Stimulated activated CD4-positive, alpha-beta T cell treated with anti-CD3 and anti-CD28 coated beads, Interleukin-4, amount 100 ng/mL, for 48 hours (primary cell): Measurements from ENCODE around the gene LAMB2.

Experiments used
- DNase-seq, 2 donors: peaks; one replicate each; pipeline ENCODE4 v3.0.0-alpha.2; 2020; ENCODE audit warnings: low read depth in 2 of 2

Gene LAMB2

DNA sequence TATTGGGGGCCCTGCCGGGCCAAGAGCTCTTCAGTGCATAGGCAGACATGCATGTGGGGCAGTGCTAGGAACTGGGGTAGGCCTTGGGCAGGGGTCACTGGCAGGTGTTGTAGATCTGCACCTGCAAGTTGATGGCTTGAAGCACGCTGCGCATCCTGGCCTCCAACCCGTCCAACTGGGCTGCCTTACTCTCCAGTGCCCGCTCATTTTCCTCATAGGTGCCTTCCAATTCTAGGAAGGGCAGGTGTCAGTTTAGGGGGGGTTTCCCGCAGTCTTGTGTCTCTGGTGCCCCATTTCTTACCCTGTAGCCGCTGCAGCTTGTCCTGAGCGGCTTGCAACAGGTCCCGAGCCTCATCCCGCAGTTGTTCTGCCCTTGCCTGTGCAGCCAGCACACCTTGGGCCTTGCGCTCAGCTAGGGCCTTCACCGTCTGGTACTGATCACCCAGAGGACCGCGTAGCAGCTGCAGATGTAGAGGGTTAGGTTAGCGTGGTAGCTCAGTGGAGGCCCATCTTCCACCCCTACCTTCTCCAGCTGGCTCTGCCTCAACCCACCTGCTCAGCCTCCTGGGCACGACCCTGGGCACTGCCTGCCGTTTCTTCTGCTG lies 11.6 kb downstream of the LAMB2 start:
- no peak for DNase-seq

DNA sequence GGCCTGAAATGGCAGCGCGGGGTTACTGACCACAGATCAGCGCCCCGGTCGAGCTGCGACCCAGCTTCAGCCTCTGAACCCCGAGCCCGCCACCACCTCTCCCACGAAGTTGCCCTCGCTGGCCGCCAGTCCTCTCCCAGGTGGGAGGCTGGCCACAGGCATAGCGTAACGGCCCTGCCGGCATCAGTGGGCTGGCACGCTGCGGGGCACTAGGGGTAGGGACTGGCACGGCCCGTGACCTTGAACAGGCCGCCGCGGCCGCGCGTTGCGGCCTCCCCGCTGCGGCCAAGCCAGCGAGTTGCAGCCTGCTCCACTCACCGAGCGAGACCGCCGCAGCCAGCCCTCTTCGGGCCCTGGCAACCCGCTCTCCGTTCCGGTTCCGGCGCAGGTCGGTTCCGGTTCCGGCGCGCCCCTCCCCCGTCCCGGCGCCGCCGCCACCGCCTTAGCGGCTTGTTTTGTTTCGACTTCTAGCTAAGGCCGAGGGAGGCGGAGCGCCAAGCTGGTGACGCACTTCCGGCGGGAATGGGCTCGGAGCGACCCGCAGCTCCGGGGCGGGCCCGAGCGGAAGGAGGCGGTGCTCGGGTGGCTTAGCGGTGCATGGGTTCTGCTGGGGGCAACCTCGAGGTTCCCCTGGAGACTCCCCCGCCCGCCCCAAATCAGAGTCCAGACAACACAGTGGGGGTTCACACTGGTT lies 12.3 kb downstream of the LAMB2 start, which contains the start of gene USP19:
USP19 (minus strand) TSS at position 386 of the 694 bp plus-strand sequence. CDS start 1,678 bp downstream, outside the sequence.
- DNase-seq: peak; percentile 90 to 93

DNA sequence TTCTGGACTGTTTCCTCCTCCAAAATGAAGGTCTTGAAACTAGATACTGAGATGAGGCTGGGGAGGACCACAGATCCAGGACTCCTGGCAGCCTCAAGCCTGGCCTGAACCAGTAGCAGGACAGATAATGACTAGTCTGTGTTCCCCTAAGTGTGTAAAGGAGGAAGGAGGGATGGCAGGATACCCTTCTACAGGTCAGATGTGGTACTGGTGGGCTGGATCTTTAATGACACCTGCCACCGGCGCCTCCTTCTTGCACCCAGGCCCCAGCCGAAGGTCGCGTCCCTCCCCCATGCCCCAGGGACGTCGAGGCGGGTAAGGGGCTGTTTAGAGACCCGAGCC lies 12.8 kb downstream of the LAMB2 start:
- DNase-seq: no peak

DNA sequence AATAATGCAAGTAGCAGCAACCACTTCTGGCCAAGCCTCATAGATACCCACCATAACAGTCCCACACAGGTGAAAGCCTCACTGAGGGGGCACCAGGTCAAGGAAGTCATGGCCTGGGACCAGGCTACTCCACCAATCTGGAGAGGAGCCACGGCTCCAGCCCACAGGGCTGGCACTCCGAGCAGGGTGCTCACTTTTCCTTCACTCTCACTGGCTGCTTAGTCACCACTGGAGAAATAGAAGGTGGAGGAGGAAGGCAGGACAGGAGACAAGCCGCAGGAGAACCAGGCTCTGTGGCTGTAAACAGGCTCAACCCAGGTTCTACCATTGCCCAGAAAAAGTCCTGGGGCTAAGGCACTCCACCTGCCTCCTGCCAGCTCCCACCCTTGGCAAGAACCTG lies 13.4 kb downstream of the LAMB2 start:
- DNase-seq: no peak

DNA sequence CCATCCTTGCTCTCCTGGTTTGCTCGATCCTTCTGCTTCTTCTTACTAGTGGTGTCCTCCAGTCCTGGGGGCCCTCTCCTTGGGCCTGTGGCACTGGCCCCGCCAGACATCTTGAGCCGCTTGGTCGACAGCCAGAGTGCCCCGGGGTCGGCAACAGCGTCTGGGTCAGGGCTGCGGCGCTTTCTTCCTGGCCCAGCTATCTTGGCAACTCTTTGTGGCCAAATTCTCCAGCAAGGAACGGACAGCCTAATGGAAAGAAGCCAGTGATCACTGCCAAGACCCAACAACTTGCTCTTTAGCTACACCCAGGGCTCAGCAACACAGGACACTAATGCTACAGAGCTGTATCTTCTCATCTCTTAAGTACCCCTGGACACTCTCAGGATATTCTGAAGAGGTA lies 13.8 kb downstream of the LAMB2 start:
- no peak for DNase-seq

DNA sequence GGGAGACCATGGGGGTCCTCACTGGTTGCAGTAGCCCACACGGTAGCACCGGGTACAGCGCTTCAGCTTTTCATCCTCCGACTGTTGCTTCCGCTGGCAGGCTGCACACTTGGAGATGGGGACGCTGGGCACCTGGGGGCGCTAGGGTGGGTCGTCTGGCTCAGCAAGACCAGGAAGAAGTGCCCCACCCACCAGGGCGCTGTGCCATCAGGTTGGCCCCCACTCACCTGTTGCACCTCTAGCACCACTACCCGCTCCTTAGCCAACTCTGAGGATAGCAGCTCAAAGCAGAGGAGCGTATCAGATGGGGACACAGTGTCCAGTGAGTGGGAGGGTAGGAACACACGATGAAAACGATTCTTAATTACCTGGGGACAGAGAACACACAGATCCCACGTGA lies 20.6 kb downstream of the LAMB2 start:
- no peak for DNase-seq

DNA sequence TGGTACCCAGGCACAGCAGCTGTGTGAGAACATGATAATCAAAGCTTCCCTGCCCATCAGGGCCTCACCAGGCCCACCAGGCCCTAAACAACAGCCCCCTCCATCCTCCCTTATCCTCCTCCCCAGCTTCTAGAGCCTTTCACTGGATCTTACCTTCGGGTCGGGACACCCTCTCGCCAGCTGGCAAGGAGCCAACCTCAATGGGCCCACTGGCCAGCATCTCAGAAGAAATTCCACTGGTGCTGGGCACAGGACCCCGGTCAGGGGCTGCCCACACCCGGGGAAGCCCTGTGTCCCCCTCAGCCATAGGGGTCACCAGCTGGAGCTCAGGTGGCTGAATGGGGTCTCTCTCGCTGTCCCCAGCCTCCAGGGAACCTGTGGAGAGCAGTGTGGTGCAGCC lies 21.5 kb downstream of the LAMB2 start:
- DNase-seq: no peak

DNA sequence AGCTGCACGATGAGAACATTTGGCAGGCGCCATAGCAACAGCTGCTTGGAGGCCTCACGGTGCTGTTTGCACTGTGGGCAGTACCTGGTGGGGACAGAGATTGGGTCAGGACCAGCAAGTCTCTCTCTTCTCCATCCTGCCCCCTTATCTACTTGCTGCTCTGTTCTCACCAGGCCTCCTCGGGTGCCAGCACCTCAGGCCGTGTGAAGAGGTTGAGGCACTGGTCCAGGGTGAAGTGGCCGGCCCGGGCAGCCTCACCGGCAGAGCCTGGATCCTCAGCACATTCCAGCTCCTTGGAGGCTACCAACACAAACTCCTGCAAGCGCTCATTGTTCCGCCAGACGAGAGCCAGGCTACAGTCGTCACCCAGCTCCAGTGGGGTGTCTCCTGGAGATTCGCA lies 22.1 kb downstream of the LAMB2 start:
- no peak for DNase-seq

DNA sequence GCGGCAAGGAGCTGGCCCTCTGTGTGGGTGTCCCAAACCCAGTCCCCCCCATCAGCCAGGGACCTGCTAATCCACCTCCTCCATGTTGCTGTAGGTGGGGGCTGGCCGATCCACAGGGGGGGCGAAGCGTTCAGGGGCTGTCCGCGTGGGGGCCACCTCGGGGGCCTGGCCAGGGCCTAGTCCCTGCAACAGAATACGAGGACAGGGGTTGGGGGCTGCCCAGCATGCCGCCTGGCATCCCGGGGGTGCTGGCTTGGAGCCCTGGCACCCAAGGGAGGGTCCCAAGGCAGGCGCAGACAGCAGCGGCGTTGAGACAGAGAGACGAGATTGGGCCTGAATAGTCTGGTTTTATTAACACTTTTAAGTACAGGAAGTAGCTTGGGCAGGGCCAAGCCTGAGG lies 24.5 kb downstream of the LAMB2 start:
- DNase-seq: no peak

DNA sequence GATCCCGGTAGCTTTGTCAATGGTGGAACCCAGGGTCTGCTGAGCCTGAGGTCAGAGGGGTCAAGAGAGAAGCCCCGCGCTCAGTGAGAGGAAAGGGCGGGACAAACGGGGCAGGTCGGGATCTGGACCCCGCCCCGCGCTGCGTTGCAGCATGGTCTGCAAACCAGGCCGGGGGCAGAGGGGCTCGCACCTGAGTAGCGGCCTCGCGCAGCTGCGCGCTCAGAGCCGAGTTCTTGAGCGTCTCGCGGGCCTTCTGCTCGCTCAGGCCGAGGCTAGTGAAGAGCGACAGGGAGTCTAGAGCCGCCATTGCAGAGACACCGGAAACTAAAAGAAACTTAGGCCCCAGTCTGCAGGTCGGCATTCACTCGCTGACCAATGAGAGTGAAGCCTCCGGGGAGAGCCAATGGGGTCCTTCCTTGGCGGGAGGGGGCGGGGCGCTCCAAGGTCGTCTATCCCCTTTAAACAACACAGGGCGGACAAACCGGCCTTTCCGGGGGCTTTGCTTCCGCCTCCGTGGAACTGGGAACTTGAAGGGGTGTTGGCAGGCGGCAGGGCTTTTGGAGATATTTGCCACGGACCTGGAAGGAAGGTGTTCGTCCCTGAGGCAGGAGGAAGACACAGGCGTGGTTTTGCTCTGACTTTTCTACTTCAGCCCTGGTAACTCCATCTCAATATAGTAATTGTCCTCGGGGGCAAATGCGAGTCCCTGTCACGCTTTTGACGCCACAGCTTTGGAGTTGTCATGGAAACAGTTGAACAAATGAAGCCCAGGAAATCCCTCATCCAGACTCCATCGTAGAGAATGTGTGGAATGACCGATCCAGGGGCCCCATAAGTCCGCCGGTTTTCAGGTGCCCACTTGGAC lies 28.2 kb downstream of the LAMB2 start, which contains the start of gene QARS1:
QARS1 (minus strand) TSS at position 331 of the 865 bp plus-strand sequence; CDS start at position 307, 24 bp downstream.
- DNase-seq: peak; percentile 85 to 89

DNA sequence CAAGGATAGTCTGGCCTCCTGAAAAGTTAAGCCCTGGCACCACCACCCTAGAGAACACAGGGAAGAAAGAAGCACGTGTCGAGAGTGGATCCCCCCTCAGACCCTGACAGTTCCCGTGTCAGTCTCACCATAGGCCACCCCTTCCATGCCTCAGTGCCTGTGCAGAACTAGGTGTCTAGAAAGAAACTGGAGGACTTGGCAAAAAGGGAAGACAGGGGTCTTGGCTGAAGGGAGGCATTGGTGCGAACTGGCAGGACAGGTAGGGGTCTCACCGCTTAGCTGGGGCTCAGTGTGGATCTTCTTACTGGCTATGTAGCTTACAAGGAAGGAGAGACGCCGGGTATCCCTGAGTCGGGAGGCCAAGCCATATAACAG lies 28.8 kb downstream of the LAMB2 start:
- no peak for DNase-seq

DNA sequence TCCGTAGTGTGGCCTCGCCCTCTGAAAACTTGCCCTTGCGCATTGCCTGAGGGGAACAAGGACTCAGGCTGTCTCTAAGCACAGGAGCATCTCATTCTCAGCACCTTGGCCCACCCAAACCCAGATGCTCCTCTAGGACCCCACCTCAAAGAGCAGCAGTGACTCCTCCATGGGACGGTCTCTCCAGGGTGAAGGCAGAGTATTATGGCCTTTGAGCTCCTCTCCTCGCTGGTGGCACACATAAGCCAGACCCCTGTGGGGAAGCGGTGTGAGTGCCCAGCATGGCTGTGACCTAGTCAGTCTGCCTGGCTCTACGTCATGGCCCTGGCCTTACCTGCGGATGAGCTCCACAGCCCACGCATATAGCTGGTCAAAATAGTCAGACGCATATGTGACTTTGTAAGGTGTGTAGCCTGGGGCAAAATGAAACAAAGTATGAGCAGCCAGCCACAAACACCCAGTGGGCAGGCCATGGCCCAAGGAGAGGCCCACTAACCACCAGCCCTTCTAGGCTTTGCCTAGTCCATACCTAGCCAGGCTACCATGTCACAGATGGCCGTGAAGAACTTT lies 32.7 kb downstream of the LAMB2 start:
- no peak for DNase-seq

DNA sequence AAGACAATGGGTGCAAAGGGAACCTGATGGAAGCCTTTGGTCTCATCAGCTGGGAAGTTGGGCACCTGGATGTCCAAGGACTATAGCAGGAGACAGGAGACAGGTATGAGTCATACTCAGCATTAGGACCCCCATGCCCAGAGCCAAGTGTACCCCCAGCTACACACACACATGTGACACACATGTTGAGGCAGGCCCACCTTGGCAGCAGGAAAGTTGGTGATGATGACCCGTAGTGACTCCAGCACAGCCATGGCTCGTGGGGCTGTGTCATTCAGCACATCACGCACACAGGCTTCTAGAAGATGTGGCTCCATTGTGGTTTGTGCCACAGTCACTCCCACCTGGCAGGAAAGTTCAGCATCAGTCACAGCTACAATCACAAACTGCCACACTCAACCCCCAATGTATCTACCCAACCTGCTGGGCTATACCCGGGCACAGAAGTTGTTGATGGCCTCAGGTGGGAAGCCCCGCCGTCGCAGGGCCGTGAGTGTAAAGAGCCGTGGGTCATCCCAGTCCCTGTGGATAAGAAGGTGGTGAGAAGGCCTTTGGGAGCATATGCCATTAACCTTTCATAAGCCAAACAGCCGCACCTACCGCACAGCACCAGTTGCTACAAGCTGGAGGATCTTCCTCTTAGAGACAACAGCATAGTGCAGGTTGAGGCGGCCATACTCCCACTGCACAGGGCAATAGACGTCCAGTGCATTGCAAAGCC lies 33.8 kb downstream of the LAMB2 start:
- DNase-seq: no peak

DNA sequence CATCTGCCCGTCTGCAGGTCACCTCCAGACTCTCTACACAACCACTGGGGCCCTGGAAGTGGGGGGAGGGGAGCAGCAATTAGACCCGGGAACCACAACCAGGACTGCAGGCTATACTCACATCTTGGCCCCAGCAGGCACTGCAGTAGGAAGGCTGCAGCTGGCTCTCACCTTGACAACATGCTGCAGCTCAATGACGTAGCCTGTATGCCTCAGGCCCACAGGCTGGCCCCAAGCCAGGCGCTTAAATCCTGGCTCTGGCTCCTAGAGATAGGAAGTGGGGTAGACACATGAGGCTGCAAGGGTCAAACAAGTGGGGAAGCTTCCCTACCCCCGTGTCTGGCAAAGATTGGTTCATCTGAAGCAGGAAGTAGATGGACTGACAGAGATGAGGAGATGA lies 34.4 kb downstream of the LAMB2 start:
- no peak for DNase-seq

DNA sequence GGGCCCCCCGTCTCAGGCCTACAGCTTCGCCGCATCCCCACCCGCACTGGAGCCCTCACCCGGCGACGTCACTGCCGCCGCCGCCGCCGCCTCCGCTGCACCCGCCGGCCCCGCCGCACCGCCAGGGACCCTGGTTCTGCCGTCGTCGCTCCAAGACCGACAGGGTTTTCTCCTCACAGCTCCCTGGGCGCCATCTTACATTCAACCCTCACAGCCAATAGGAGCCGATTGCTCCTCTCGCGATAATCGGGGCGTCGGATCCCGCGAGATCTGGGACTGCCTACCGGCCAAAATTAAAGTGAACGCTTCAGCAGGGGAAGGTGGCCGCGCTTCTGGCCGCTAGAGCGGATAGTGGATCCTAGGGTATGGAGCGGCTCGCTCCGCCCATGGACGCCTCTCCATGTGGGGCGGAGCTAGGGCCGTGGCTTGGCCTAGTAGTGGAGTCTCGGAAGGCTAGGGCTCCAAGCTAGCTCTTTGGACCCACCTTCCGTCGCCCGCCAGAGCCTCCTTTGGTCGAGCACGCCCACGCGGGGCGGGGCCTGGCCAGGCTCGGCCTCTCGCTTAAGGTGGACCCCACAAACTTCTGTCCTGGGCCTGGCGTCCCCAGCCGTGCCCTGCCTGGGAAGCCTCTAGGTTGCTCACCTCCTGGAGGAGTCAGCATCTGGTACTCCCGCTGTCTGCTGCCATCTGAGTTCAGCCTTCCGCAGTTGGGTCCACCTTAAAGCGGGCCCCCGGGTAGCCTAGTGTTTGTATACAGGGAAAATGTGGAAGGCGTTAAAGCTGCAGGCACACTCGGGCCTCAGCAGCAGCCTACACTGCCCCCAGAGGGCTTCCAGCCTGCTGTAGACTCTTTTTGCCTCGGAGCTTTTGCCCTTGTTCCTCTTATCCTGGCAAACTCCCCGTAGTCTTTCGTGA lies 38.7 kb downstream of the LAMB2 start, which contains the start of gene QRICH1:
QRICH1 (minus strand) TSS at position 219 of the 915 bp plus-strand sequence. CDS start 17,054 bp downstream, outside the sequence.
- peak; percentile 89 to 96 for DNase-seq

DNA sequence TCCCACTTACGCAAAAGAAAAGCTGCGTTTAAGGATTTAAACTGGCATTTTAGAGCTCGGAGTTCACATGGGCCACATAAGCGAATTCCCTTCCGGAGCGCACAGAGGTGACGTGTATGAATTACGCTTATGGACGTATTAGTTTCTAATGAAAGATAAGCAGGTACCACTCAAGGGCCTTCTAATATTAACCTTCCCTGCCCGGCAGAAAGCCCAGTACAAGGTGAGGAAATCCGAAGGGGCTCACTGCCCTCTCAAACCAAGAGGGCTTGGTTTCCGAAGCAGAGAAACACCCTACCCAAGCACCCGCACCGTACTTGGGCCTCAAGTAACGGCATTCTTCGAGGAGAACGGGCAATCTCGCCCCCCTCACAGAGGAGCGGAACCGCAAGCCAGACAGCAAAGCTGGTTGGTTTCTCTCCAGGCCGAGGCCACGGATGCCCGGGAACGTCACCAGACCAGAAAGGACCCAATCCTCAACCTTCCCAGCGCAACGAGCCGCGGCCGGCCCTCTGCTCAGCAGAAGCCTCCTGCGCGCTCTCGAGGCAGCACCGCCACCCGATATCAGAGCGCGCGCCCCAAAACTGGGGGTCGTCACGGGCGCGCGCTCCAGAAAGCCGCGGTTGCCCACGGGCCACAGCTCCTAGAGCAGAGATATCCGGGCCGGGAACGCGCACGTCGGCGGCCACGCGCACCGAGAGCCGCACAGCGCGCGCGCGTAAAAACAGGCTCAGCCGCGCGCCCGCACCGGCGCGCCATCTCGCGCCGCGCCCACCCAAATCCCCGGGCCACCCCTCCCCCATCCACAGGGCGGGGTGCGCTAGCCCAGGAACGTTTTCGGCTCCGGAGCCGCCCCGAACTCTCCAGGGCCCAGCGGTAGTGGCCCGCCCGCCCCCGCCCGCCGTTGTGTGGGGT lies 39.7 kb downstream of the LAMB2 start:
- peak; percentile 73 to 77 for DNase-seq

DNA sequence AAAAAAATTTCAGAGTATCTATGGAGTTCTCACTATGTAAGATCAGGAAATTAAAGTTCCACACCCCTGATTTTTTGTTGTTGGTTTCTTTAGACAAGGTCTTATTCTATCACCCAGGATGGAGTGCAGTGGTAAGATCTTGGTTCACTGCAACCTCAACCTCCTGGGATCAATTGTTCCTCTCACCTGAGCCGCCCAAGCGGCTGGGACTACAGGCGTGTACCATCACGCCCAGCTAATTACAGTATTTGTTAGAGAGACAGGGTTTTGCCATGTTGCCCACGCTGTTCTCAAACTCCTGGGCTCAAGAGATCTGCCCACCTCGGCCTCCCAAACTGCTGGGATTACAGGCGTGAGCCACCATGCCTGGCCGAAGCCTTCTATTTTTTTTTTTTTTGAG lies 51.4 kb downstream of the LAMB2 start:
- DNase-seq: no peak

DNA sequence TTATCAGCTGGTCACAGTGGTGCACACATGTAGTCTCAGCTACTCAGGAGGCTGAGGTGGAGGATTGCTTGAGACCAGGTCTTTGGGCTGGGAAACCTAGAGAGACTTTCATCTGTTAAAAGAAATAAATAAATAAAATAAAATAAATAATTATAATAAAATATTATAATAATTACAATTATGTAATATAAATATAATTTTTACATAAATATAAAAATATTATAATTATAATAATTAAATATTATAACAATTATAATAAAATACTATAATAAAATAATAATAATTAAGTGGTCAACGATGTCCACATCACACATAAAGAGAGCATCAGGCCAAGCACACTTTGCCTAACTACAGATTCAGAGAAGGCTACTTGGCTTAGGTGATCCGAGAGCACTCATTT lies 53.6 kb downstream of the LAMB2 start:
- no peak for DNase-seq

DNA sequence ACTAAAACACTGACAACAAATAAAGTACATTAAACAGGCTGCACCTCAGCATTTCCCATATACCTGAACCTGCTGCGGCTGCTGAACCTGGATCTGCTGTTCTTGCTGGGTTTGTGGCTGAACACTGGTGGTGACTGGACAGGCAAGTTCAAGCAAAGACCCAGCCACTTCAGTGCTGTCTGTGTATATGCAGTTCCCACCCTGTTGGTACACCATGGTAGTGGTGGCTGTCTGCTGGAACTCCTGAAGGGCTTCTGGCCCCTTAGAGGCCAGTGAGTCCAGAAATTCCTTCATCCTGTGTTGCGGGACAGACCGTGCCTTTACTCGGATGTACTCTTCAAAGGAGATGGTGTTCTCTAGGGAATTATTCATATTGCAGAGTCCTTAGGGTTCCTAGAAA lies 56.2 kb downstream of the LAMB2 start:
- DNase-seq: no peak
